Measurements from ENCODE around the gene ENOSF1. TPM values are rescaled to one million over a fixed set of nuclear protein-coding genes. Genes with fewer than 3 reads are reported as not detected.

Gene ENOSF1
- total and polyA plus RNA-seq, 10 of the 15 experiments (the other 5 are each of a cell fraction or from before 2014, with no cell fraction given): 12.5 to 43.3 (median 29.5) TPM

- Histone ChIP-seq H3K4me3 (no peak overlapping the region), H3K27ac (ENCODE audit: control insufficient read depth, insufficient read depth) (no peak overlapping the region), H3K4me2 (ENCODE audit: control insufficient read depth, insufficient read depth) (no peak overlapping the region), H2AFZ (ENCODE audit: control insufficient read depth, low read depth, low read length) (no peak overlapping the region), H3K27me3 (replicated peaks in 1 of 2; ENCODE audit: control insufficient read depth in 2 of 2, insufficient read depth in 2 of 2, low read length in 1 of 2) (no peaks in the 10 kb centered on the region), H3K79me2 (ENCODE audit: control insufficient read depth, insufficient read depth, low read length) (no peaks in the 10 kb centered on the region; the same call in 1 of the 2 replicates), H3K4me1 (ENCODE audit: control insufficient read depth, insufficient read depth, low read length) (no peaks in the 10 kb centered on the region), H3K9me3 (replicated peaks; ENCODE audit: control insufficient read depth, insufficient read depth, low read length) (no peaks in the 10 kb centered on the region), H3K36me3 (ENCODE audit: control insufficient read depth in 2 of 2, insufficient read depth in 2 of 2, low read length in 1 of 2) (peaks cover 0 to 4% of the 10 kb centered on the region in 2 experiments; a peak in 1 of 4 replicates), H3K9ac (ENCODE audit: control insufficient read depth, insufficient read depth, low read length) (no peak overlapping the region), H4K20me1 (ENCODE audit: control insufficient read depth, insufficient read depth) (no peaks in the 10 kb centered on the region)
- in situ Hi-C loops (cut with MboI) (no loop called here), intact Hi-C loops (cut with micrococcal nuclease; ENCODE audit: unreplicated experiment) (no loop called here)
- DNase-seq (ENCODE audit: low read depth, low spot score) (no peak), ATAC-seq (no peak), FAIRE-seq (no peak)
- ChIA-PET RAD21 (ENCODE audit: unreplicated experiment) (no interaction called here), SMC1A (ENCODE audit: uncharacterized antibody, unreplicated experiment) (interaction anchor here (0.8 kb wide), 1 partner anchor 70 kb away, joined by 3 read pairs; no protein-coding TSS in a partner anchor), CTCF (interaction anchor here (1.0 kb wide), 1 partner anchor 137 kb away, joined by 3 read pairs; no protein-coding TSS in a partner anchor), POLR2A (no interaction called here)
- no TSS peak for BruUV-seq (replicated peaks)
- TF ChIP-seq ZNF592 (IDR thresholded peaks at IDR 0.05): no peak
- TF ChIP-seq ELK1 (IDR thresholded peaks at IDR 0.05; ENCODE audit: low read depth, low read length): no peak
- no peak for TF ChIP-seq ZZZ3 (IDR thresholded peaks at IDR 0.05; ENCODE audit: control insufficient read depth, insufficient read length, low read depth)
- no peak for TF ChIP-seq EP300 (IDR thresholded peaks at IDR 0.05; ENCODE audit: borderline replicate concordance in 1 of 2, control insufficient read depth in 1 of 2, low read depth in 2 of 2, low read length in 2 of 2)
- TF ChIP-seq E4F1 (IDR thresholded peaks at IDR 0.05; ENCODE audit: borderline replicate concordance, partially characterized antibody): no peak
- TF ChIP-seq ATF2 (IDR thresholded peaks at IDR 0.05; ENCODE audit: low read length): no peak
- TF ChIP-seq IRF5 (IDR thresholded peaks at IDR 0.05; ENCODE audit: borderline replicate concordance): no peak
- 83% methylated on average over 8 of the region's 8 CpGs for WGBS (ENCODE audit: insufficient coverage, insufficient replicate concordance, low lambda C conversion rate, missing lambda C conversion rate)
Observed at GRCh38 chr18:693466-694187, 18.8 kb downstream of the ENOSF1 start.

All from GM12878 (cell line).